ENCODE data around the gene SETD1A. TPM values are rescaled to one million over a fixed set of nuclear protein-coding genes. Genes with fewer than 3 reads are reported as not detected.

The SETD1A gene
- total and polyA plus RNA-seq, 9 of the 15 experiments (the other 6 are each of a cell fraction or from before 2014, with no cell fraction given) = 0.08 to 36.0 (median 4.2) TPM

DNA sequence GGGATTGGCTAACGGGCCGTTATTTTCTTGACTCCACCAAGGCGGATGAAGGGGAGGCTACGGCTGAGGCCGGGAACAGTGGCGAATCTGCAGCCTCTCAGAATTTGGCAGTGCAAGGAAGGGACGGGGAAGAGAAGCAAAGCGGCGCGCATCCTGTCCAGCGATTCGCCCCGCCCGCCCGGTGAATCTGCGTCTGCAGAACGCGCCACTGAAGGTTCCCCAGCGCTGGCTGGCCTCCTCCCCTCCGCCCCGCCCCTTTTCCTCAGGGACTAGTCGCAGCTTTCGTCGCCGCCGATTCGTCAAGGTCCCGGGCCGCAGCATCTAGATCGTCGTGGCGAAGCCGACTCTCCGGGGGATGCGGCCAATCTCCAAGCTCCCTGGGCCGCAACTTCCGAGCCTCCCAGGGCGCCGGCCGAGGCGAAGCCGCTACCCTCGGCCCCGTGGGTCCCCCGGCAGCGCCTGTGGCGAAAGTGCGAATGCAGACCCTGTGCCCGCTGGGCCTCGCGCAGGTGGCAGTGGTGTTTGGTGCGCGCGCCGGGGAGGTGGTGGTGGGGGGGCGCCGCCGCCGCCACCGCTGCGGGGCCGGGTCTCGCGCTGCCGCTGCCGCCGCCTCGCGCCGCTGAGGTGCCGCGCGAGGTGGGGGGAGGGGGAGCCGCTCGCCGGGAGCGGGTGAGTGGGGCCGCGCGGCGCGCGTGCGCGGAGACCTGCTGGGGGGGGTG, at the start of gene SETD1A (continued):
- TF ChIP-seq SRSF7 (optimal IDR thresholded peaks at IDR 0.05; ENCODE audit: low read depth, low read length) (no peak), KHSRP (IDR thresholded peaks at IDR 0.05) (no peak), CREB1 (IDR thresholded peaks at IDR 0.05) (peak; percentile 95), CREB1 (CRISPR knock-in tag; IDR thresholded peaks at IDR 0.05) (peak; percentile 97), PCBP1 (IDR thresholded peaks at IDR 0.05; ENCODE audit: low read depth, low read length, poor library complexity, severe bottlenecking) (peak; percentile 83), ZNF583 (CRISPR knock-in tag; IDR thresholded peaks at IDR 0.05) (peak; percentile 22; the same call in 1 of the 2 replicates), SRSF9 (IDR thresholded peaks at IDR 0.05; ENCODE audit: borderline replicate concordance, low read depth, low read length) (no peak), ZNF79 (CRISPR knock-in tag; IDR thresholded peaks at IDR 0.05; ENCODE audit: low read depth) (no peak), YY1 (IDR thresholded peaks at IDR 0.05; ENCODE audit: borderline replicate concordance in 1 of 3, control insufficient read depth in 1 of 3, extremely low read depth in 1 of 3, insufficient read depth in 3 of 3, insufficient read length in 1 of 3, insufficient replicate concordance in 2 of 3, low read depth in 1 of 3, low read length in 2 of 3) (peak in 1 of 3 experiments; percentile 44), POLR2G (IDR thresholded peaks at IDR 0.05; ENCODE audit: low read depth, low read length) (peak; percentile 91), MTA2 (IDR thresholded peaks at IDR 0.05; ENCODE audit: low read depth) (no peak), SOX6 (IDR thresholded peaks at IDR 0.05) (peak; percentile 96), KDM4B (IDR thresholded peaks at IDR 0.05; ENCODE audit: borderline replicate concordance in 2 of 2, low read depth in 1 of 2) (peak in 1 of 2 experiments; percentile 44; a peak in 1 of 4 replicates), ZNF324 (CRISPR knock-in tag; IDR thresholded peaks at IDR 0.05) (no peak), HNRNPK (IDR thresholded peaks at IDR 0.05; ENCODE audit: low read depth, low read length, poor library complexity, severe bottlenecking) (no peak)
- TF ChIP-seq, protein P1, sequence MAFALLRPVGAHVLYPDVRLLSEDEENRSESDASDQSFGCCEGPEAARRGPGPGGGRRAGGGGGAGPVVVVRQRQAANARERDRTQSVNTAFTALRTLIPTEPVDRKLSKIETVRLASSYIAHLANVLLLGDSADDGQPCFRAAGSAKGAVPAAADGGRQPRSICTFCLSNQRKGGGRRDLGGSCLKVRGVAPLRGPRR (CRISPR knock-in tag; IDR thresholded peaks at IDR 0.05) = 0 out of 2 replicates have a peak, but pooled peaks have one; percentile 4
- TF ChIP-seq, protein P2, sequence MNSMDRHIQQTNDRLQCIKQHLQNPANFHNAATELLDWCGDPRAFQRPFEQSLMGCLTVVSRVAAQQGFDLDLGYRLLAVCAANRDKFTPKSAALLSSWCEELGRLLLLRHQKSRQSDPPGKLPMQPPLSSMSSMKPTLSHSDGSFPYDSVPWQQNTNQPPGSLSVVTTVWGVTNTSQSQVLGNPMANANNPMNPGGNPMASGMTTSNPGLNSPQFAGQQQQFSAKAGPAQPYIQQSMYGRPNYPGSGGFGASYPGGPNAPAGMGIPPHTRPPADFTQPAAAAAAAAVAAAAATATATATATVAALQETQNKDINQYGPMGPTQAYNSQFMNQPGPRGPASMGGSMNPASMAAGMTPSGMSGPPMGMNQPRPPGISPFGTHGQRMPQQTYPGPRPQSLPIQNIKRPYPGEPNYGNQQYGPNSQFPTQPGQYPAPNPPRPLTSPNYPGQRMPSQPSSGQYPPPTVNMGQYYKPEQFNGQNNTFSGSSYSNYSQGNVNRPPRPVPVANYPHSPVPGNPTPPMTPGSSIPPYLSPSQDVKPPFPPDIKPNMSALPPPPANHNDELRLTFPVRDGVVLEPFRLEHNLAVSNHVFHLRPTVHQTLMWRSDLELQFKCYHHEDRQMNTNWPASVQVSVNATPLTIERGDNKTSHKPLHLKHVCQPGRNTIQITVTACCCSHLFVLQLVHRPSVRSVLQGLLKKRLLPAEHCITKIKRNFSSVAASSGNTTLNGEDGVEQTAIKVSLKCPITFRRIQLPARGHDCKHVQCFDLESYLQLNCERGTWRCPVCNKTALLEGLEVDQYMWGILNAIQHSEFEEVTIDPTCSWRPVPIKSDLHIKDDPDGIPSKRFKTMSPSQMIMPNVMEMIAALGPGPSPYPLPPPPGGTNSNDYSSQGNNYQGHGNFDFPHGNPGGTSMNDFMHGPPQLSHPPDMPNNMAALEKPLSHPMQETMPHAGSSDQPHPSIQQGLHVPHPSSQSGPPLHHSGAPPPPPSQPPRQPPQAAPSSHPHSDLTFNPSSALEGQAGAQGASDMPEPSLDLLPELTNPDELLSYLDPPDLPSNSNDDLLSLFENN (IDR thresholded peaks at IDR 0.05; ENCODE audit: low read depth in 2 of 2, low read length in 2 of 2) = no peak
- TF ChIP-seq, protein P3, sequence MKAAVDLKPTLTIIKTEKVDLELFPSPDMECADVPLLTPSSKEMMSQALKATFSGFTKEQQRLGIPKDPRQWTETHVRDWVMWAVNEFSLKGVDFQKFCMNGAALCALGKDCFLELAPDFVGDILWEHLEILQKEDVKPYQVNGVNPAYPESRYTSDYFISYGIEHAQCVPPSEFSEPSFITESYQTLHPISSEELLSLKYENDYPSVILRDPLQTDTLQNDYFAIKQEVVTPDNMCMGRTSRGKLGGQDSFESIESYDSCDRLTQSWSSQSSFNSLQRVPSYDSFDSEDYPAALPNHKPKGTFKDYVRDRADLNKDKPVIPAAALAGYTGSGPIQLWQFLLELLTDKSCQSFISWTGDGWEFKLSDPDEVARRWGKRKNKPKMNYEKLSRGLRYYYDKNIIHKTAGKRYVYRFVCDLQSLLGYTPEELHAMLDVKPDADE (conservative IDR thresholded peaks at IDR 0.05; ENCODE audit: control insufficient read depth, low read depth, low read length) = peak; percentile 45; the same call in 1 of the 2 replicates
- TF ChIP-seq, protein P4, sequence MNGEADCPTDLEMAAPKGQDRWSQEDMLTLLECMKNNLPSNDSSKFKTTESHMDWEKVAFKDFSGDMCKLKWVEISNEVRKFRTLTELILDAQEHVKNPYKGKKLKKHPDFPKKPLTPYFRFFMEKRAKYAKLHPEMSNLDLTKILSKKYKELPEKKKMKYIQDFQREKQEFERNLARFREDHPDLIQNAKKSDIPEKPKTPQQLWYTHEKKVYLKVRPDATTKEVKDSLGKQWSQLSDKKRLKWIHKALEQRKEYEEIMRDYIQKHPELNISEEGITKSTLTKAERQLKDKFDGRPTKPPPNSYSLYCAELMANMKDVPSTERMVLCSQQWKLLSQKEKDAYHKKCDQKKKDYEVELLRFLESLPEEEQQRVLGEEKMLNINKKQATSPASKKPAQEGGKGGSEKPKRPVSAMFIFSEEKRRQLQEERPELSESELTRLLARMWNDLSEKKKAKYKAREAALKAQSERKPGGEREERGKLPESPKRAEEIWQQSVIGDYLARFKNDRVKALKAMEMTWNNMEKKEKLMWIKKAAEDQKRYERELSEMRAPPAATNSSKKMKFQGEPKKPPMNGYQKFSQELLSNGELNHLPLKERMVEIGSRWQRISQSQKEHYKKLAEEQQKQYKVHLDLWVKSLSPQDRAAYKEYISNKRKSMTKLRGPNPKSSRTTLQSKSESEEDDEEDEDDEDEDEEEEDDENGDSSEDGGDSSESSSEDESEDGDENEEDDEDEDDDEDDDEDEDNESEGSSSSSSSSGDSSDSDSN (IDR thresholded peaks at IDR 0.05; ENCODE audit: borderline replicate concordance in 1 of 2, low read depth in 2 of 2, low read length in 2 of 2) = no peak; a peak in 1 of 4 replicates
